ENCODE results near the gene SNAI3.

The SNAI3 gene

GRCh38 chr16:88665148-88665547, 21.2 kb downstream of the SNAI3 start:
- FAIRE-seq, result no peak

GRCh38 chr16:88662843-88663606, 23.3 kb downstream of the SNAI3 start, which contains the start of gene MVD:
TSS of gene MVD (minus strand) at chr16:88663091. CDS start at chr16:88663080, 11 bp downstream.
- no peak for FAIRE-seq

GRCh38 chr16:88662222-88662842, 24.0 kb downstream of the SNAI3 start:
- no peak for FAIRE-seq

GRCh38 chr16:88661468-88661867, 24.8 kb downstream of the SNAI3 start:
- FAIRE-seq, result no peak

DNA sequence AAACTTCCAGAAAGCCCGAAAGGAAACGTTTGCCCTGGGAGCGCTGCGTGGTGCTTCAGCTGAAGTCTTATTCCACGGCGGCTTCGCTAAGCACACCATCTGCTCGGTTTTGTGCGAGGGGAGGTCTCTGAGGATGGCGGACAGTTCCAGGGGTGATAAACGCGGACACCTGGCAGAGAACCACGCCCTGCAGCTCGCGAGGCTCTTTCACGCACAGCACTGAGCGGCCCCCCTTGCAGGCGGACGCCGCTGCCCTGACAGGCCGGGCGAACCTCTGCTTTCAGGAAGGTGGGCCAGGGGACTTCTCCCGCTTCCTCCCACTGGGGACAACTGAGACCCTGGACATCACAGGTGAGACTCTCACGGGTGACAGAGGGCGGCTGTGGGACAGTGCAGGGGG, 27.1 kb downstream of the SNAI3 start:
- FAIRE-seq, result no peak

- FAIRE-seq, result no peak
Observed at GRCh38 chr16:88658714-88659113, 27.6 kb downstream of the SNAI3 start.

GRCh38 chr16:88657371-88657770, 28.9 kb downstream of the SNAI3 start:
- no peak for FAIRE-seq

GRCh38 chr16:88656291-88656980, 29.9 kb downstream of the SNAI3 start:
- no peak for FAIRE-seq

DNA sequence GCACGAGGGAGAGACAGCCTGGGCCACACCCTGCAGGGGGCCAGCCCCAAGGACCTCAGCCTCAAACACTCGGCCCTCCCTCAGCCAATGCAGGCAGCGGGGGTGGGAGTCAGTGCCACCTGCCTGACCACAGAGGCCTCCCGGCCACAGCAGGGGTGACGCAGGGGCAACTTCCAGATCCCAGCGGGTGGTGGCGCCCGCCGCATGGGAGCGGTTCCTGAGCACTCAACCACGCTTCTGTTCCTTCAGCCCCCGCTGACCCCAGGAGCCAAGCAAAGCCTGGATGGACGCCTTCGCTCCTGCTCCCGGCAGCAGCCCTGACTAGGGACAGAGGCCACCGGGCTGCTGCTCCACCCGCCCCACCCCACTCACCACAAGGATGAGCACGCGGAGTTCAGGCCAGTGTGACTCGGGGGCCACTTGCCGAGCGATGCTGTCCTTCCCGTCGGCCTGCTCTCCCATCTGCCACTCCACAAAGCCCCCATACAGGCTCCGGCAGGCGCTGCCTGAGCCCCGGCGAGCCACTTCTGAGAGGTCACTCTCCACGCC, 30.5 kb downstream of the SNAI3 start:
- FAIRE-seq, result no peak

- no peak for FAIRE-seq
Observed at GRCh38 chr16:88655053-88655732, 31.1 kb downstream of the SNAI3 start.

GRCh38 chr16:88654363-88655052, 31.8 kb downstream of the SNAI3 start:
- FAIRE-seq, result no peak

GRCh38 chr16:88653596-88654362, 32.5 kb downstream of the SNAI3 start:
- FAIRE-seq, result no peak

DNA sequence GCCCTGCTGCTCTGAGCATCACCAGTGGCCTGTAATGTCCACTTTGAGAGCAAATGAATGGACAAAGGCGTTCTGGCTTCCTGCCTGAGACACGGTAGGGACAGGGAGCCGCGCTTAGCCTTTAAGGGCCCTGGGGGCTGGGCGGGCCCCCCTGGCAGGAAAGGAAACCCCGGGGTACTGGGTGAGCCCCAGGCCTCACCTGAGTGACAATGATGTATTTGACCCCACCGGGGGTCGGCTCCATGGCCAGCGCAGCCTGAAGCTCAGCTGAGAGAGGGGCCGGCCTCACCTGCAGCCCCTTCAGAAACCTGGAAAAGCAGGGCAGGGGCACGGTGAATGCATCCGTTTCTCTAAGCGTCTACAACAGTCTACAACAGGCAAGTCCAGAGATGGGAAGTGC, 33.2 kb downstream of the SNAI3 start:
- FAIRE-seq, result no peak

DNA sequence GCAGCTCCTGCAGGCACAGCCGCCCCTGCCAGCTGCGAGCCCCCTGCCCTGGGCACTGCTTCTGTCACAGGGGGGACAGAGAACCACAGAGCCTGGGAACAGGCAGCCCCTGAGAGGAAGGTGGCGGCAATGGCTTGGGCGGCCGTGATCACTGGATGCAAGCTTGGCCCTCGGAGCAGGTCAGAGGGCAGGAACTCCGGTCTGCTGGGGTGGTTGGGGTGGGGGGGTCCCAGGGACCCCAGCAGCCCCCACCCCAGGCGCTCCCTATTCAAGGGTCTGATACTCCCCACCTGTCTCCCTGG, 33.6 kb downstream of the SNAI3 start:
- FAIRE-seq, result no peak

DNA sequence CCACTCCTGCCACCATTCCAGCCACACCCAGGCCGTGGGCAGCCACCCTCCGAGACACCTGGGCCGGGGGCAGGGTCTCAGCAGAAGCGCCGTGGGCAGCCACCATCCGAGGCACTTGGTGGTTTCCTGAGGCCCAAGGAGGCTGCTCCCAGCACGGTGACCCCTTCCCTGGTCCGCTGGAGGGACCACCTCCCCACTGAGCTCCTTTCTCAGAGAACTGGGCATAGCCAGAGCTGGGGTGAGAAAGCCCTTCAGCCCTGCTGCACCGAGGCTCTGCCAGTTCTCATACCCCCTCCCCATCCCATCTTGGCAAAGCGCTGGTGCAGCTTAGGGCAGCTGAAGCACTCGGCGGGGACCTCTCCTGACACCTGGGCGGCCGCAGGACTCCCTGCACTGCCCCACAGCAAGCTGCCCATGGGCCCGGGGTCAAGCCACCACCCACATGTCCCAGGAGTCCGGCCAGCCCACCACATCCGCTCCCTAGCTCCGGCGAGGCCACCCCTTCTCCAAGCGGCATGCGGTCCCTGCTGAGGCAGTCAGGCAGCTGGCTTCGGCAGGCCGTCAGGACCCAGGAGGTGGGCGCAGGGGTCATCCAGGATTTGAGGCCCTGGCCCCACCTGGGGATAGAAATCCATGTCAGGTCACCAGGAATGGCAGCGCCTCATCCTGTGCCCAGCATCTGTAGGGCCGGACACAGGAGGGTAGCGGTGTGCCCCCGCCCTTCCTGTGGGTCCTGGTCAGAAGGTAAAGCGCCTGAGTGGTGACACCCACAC, 34.1 kb downstream of the SNAI3 start:
- no peak for FAIRE-seq

GRCh38 chr16:88651276-88651988, 34.9 kb downstream of the SNAI3 start:
- FAIRE-seq, result no peak

- FAIRE-seq, result no peak
Observed at GRCh38 chr16:88650749-88651275, 35.5 kb downstream of the SNAI3 start, which contains the start of gene CYBA. TSS of gene CYBA (minus strand) at chr16:88651053. CDS start at chr16:88651013, 40 bp downstream.

DNA sequence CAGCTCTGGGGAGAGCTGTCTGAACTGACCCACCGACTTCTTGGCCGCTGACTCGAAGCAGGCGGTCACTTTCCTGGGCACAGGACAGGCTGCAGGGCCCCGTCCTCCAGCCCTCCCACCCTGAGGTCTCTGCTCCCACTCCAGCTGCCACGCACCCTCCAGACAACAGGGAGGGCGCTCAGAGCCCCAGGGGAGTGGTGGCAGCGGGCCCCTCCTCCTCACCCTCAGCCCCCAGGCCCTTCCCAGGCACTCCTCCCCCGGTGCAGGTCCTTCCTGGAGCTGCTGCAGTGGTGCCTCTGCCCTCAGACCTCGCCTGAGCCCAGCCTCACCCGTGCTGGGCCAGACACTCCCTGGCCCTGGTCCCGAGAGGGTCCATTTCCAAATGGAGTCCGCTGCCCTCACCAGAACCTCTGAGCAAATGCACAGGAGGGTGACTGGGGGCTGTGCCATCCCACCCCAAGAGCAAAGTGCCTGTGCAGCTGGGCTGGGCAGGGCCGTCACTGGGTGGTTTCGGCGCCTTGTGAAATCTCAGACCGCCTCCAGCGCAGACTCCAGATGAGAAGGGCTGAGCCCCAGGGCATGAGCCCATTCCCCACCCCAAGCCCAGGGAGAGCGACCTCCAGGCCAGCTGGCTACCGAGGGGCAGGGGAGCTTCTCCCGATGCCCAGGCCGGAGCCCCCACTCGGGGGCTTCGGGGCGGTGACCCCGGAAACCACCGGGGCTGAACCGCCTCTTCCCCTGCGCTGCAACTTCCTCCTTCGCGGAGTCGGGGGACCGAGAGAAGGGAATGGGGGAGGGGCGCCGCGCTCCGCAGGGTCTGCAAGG, 36.2 kb downstream of the SNAI3 start:
- FAIRE-seq, result no peak

Data from islet of Langerhans (tissue), 1 donor.